Fibroblast of skin of back (primary cell): Measurements from ENCODE around the gene PAGE2B.
A peak's percentile ranks its signal among the peaks of the same experiment; 100 is the strongest.
"Not testable (repeated sequence)": the region's sequence is repeated elsewhere in the genome, so short reads cannot be mapped to it uniquely, and the experiment has no call there.

Experiments
- DNase-seq: peaks from one replicate; pipeline ENCODE4 v3.0.0-alpha.2; 2013

The PAGE2B gene

DNA sequence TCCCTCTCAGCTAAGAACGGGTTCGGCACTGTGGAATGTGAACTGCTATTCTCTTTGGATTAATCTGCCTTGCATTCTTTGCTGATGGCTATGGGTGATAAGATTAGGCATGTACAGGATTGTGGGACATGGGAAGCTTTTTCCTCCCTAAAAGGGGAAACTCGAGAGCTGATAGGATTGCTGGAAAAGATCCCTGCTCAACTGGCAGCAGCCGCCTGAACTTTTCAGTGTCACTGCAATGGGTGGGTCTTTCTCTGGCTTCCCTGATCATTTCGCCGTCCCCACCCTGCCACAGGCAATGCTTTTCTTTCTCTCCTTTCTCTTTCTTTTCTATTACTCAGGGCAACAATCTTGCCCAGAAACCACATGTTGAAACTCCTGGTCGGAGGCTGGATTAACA is 34.5 kb downstream of the PAGE2B start:
- no peak for DNase-seq

DNA sequence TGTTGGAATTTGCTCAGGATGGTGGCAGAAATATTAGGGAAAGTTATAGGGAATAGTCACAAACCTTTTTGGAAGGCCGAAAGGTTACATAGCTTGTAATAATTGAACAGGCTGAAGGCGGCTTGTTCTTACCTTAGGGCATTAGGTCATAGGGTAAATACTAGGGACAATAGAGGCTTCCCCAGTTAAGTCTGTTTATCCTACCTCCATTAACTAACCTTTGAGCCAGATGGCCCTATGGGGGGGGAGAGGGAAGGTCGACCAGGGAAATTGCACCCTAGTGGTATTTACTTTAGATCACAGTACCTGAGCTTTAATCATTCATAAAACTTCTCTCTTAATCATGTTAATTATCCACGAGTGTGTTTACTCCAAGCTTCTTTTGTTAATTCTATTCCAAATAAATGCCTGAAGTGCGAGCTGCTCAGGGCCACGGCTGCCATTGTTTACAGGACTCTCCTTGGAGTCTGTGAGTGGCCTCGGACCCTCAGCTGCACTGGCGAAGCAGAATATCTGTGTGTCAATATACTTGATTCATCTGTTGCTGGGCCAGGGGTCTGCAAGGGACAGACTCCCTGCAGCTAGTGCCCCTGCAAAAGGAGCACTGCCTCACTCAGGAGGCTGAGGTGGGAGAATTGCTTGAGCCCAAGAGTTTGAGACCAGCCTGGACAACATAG is 36.9 kb downstream of the PAGE2B start:
- no peak for DNase-seq

GRCh38 chrX:55116589-55116988 is 41.8 kb downstream of the PAGE2B start:
- not testable (repeated sequence) for DNase-seq

- DNase-seq, result no peak
Observed at GRCh38 chrX:55118574-55118973, 43.7 kb downstream of the PAGE2B start.

GRCh38 chrX:55119271-55119670 is 44.4 kb downstream of the PAGE2B start:
- DNase-seq, result no peak

GRCh38 chrX:55119712-55120111 is 44.9 kb downstream of the PAGE2B start:
- DNase-seq, result peak; percentile 20

GRCh38 chrX:55120761-55121358 is 46.0 kb downstream of the PAGE2B start:
- no peak for DNase-seq

- no peak for DNase-seq
Observed at GRCh38 chrX:55123900-55124299, 49.1 kb downstream of the PAGE2B start.

- DNase-seq, result no peak
Observed at GRCh38 chrX:55127692-55128091, 52.9 kb downstream of the PAGE2B start.
